ENCODE results near the gene BIRC3. TPM values are rescaled to one million over a fixed set of nuclear protein-coding genes. Genes with fewer than 3 reads are reported as not detected.
A peak's percentile ranks its signal among the peaks of the same experiment; 100 is the strongest.

The BIRC3 gene
- polyA plus RNA-seq (2012; ENCODE audit: insufficient read depth, insufficient read length, low read depth), result 0.52 TPM

DNA sequence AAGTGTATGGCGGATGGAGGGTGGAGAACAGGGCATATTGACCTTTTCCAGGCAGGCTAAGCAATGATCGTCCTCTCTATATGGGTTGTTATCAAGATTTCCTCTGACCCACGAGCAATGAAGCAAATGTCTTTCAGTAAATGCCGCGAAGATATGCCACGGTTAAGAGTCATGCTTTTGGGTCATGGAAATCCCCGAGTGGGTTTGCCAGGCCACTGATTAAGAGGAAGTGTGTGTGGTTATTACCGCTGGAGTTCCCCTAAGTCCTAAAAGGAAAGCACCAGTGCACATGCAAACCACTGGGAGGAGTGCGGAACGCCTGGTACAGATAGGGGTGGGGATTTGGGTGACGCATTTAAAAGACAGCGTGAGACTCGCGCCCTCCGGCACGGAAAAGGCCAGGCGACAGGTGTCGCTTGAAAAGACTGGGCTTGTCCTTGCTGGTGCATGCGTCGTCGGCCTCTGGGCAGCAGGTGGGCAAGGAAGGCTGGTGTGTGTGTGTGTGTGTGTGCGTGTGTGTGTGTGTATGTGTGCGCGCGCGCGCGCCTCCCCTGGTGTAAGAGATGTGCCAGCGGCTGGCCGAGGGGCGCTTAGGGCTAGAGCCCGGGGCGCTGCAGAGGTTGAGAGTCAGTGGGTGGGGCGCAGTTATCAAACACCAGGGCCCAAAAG, at the start of gene BIRC3:
BIRC3 (plus strand) TSS at position 386 of the 669 bp plus-strand sequence. CDS start 7,026 bp downstream, outside the sequence.
- no peaks in the 10 kb centered on the region for H3K27me3 ChIP-seq
- no peaks in the 10 kb centered on the region; the same call in 1 of the 2 replicates for H3K4me1 ChIP-seq
- no peaks in the 10 kb centered on the region for H3K36me3 ChIP-seq
- peak; percentile 63 for DNase-seq
- TF ChIP-seq, protein P1, sequence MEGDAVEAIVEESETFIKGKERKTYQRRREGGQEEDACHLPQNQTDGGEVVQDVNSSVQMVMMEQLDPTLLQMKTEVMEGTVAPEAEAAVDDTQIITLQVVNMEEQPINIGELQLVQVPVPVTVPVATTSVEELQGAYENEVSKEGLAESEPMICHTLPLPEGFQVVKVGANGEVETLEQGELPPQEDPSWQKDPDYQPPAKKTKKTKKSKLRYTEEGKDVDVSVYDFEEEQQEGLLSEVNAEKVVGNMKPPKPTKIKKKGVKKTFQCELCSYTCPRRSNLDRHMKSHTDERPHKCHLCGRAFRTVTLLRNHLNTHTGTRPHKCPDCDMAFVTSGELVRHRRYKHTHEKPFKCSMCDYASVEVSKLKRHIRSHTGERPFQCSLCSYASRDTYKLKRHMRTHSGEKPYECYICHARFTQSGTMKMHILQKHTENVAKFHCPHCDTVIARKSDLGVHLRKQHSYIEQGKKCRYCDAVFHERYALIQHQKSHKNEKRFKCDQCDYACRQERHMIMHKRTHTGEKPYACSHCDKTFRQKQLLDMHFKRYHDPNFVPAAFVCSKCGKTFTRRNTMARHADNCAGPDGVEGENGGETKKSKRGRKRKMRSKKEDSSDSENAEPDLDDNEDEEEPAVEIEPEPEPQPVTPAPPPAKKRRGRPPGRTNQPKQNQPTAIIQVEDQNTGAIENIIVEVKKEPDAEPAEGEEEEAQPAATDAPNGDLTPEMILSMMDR (IDR thresholded peaks at IDR 0.05; ENCODE audit: low read depth, low read length), result peak; percentile 29; the same call in 1 of the 2 replicates
- no peaks in the 10 kb centered on the region for H3K9me3 ChIP-seq
- H3K4me3 ChIP-seq (ENCODE audit: low read depth, low read length), result peak within 1 kb of the TSS; percentile 54

DNA sequence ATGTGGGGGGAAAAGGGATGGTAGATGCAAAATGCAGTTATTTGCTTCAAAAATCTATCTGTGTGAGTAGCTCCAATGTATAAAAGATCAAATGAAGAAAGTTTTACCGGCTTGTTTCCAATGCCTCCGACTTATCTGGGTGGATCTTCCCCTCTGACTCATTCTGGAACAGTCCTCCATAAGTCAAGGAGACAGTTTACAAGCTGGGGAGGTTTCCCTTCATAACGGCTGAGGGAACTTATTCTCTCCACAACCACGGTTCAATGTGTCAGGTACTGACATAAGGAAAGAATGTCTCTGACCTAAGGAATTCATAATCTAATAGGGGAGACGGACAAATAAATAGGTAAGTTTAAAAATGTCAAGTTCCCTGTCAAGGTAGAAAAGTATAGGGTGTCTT, 49.7 kb upstream of the BIRC3 start:
- no peaks in the 10 kb centered on the region for H3K36me3 ChIP-seq
- H3K4me1 ChIP-seq, result no peaks in the 10 kb centered on the region
- TF ChIP-seq, protein P1 (IDR thresholded peaks at IDR 0.05; ENCODE audit: low read depth, low read length), result no peak
- H3K4me3 ChIP-seq (ENCODE audit: low read depth, low read length), result no peak overlapping the region
- H3K9me3 ChIP-seq, result no peaks in the 10 kb centered on the region
- H3K27me3 ChIP-seq, result peaks cover 20% of the 10 kb centered on the region
- DNase-seq, result no peak

DNA sequence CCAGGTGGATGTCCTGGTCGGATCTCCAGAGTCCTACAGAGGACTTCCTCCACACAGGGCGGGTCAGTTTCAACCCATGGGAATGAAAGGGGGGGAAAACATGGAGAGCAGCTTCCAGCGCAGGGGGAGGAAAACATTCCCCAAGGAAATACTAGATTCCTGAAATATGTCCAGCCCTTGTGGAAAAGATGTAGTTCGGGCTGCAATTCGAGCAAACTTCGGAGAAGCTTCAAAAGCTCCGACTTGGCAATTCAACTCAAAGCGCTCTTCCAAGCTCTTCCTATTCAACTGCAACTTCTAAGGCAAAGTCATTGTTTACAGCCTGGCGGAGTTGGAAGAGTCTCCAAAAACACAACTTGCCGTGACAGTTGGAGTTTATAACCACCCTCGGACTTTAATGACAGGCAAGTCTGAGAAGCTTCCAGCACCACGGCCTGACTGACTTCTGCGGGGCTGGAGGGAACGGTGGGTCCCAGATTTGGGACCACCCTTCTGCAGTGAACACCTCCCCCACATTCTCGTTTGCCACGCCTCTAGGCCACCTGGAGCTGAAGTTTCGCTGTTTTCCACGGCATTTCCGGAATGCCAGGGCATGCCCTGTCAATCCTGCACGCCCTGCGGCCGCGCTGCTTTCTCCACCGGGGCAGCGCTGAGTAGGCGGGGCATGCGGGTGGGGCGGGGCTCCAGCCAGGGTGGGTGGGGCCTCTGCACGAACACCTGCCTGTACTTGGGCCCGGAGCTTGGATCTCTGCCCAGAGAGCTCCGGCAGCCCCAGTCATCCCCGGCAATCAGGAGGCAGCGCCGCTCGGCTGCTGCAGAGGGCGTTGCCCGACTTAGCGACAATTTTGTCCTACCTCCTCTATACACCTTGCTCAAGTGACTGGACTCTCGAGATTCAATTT, 49.0 kb upstream of the BIRC3 start:
- H3K36me3 ChIP-seq, result no peaks in the 10 kb centered on the region
- peak; percentile 86 for DNase-seq
- peak overlapping the region; percentile 40 for H3K4me3 ChIP-seq (ENCODE audit: low read depth, low read length)
- no peaks in the 10 kb centered on the region for H3K4me1 ChIP-seq
- H3K9me3 ChIP-seq, result no peaks in the 10 kb centered on the region
- H3K27me3 ChIP-seq, result peaks cover 20% of the 10 kb centered on the region
- TF ChIP-seq, protein P1 (IDR thresholded peaks at IDR 0.05; ENCODE audit: low read depth, low read length), result peak; percentile 51

DNA sequence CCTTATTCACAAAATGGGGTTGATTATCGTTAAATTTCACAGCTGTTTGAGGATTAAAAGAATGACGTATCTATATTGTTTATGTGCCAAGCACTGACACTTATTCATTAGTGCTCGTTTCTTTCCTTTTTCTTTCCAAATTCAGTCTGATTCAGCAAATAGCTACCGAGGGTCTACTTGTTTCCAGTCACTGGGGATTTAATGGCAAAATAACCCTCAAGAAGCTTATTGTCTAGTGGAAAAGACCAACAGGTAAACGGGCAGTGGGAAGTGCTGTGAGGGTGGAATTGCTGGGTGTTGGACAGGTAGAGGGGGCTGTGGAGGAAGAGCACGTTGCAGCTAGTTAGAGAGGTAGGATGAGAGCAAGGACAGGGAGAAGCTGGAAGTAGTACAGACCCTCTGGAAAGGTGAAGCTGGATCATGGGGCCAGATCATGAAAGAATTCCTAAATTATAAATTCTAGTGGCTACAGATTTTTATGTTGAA, 48.3 kb upstream of the BIRC3 start:
- H3K4me3 ChIP-seq (ENCODE audit: low read depth, low read length), result peak overlapping the region; percentile 32
- H3K4me1 ChIP-seq, result no peaks in the 10 kb centered on the region
- DNase-seq, result no peak
- TF ChIP-seq, protein P1 (IDR thresholded peaks at IDR 0.05; ENCODE audit: low read depth, low read length), result no peak
- no peaks in the 10 kb centered on the region for H3K36me3 ChIP-seq
- H3K27me3 ChIP-seq, result peaks cover 20% of the 10 kb centered on the region
- no peaks in the 10 kb centered on the region for H3K9me3 ChIP-seq

DNA sequence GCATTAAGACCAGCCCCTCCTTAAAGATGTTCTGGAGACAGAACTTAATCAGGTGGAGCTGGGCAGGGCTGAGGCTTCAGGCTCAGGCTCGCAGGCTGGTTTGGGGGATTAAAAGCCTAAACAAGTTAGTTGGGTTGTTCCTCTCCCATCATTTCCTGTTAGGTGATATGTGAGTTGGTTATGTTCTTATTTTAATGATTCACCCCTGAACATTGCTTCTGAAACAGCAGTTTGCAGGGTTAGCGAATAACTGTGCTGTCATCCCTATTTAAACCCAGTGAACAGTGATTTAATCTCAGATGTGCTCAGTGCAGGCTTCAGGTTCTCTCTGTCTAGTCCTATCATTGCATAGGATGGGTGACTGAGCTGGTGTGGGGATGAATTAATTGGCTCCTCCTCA, 47.4 kb upstream of the BIRC3 start:
- no peak for DNase-seq
- Histone ChIP-seq H3K9me3 (no peaks in the 10 kb centered on the region), H3K27me3 (peaks cover 20% of the 10 kb centered on the region), H3K36me3 (no peaks in the 10 kb centered on the region), H3K4me1 (no peaks in the 10 kb centered on the region), H3K4me3 (ENCODE audit: low read depth, low read length) (no peak overlapping the region)
- TF ChIP-seq, protein P1 (IDR thresholded peaks at IDR 0.05; ENCODE audit: low read depth, low read length), result no peak
